HG02571 (cell line): ENCODE data around the gene FAM53C.
"Not testable (repeated sequence)": the region's sequence is repeated elsewhere in the genome, so short reads cannot be mapped to it uniquely, and the experiment has no call there.

Experiments
- ATAC-seq: cut with Tn5 transposase; IDR thresholded peaks from one replicate; pipeline ENCODE4 v1.9.1; 2021; ENCODE audit warnings: mild to moderate bottlenecking, moderate library complexity; ENCODE audit not compliant: unreplicated experiment

FAM53C gene

DNA sequence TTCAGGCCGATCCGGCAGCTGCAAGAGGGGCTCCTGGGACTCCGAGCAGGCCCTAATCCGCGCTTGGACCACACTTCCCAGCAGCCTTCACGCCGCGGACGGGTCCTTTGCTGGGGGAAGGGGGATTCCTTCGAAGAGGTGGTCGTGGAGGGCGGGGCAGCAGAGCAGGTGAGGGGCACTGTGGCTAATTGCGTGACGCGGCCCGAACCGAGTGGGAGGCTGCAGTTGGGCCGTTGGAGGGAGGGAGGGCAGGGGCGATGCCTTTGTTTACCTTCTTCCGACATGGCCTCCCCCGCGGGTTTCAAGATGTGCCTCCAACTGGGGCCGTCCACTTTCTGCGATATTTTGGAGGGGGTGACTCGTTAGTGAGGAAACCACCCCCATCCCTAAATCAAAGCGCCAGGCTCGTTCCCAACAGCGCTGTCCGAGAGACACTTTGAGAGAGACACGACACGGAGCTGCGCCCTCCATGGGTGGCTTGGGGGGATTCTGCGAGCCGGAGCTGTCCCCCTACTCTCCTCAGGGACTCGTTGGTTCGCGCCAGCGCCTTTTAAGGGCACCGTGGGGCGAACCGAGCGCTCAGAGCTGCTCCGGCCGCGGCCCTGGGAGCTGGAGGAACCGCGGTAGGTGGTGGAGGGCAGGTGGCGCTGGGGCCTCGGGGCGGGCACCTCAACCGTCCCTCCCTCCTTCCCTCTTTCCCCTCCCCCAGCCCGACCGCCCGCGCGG, at the start of gene FAM53C:
TSS of gene FAM53C (plus strand) at position 582 of the 726 bp plus-strand sequence. CDS start 3,070 bp downstream, outside the sequence.
- peak; percentile 84 for ATAC-seq

DNA sequence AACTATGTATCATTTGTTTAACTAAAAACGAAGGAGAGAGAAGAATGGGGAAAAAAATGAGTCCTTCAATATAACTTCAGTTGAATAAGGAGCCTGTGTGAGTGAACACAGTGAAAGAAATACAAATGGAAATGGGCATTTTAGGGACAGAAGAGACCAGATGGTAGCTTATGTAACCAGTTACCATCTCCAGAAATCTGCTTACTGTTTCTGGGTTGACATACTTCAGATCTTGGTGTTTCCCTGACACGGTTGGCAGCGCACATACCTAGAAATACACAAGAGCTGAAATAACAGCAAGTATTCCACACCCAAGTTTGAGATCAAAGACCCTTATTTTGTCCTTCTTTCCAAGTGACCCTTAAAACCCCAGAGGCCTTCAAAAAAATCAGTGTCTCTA, 48.8 kb upstream of the FAM53C start:
- ATAC-seq: no peak

DNA sequence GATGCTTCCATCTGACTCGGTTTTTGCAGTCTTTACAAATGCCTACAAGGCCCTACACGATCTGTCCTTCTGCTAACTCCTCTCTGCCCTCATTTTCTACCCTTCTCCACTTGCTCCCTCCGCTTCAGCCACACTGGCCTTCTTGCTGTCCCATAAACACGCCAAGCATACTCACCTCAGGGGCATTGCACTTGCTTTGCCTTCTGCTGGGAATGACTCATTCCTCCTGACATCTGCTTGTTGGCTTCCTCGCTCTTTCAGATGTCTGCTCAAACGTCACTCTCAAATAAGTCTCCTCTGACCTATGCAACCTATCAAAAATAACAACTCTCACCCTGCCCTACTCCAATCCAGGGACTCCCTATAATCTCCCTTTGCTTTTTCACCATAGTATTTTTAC, 34.7 kb upstream of the FAM53C start:
- ATAC-seq: no peak

DNA sequence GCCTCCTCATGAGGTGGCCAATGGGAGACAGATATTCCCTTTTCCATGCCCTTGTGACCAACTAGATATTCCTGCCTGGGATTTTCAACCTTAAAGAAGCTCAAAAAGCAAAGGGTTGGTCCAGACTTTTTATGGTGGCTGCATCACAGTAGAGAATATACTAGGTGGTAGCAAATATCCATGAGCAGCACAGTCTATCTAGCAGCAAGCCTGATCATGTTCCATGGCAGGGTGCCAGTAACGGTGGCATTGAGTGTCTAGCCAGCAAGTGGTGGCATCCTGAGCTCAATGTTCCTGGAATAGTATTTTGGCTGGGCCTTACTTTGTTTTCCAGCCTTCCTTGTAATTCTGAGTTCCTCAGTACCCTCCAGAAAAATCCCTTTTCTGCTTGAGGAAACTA, 32.3 kb upstream of the FAM53C start:
- ATAC-seq: no peak

DNA sequence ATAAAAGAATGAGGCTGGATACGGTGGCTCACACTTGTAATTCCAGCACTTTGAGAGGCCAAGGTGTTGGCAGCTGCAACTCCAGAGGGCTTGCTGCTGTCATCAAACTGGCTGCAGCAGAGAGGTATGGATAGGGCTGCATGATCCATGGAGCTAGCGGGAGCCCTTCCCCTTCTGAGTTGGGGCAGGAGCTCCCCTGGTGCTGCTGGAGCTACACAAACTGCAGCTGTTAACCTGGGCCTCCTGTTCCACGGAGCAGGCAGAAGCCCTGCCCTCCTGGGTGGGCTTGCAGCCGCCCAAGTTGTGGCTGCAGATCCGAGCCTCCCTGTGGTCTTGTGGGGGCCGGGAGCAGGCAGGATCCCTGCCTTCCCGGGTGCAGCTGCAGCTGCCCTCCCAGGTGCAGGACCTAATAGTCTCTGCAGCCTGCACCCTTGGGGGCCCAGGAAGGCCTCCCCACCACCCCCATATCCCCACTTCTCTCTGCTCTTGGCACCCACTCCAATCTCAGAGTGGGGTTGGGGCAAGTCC, 22.3 kb upstream of the FAM53C start:
- no peak for ATAC-seq

DNA sequence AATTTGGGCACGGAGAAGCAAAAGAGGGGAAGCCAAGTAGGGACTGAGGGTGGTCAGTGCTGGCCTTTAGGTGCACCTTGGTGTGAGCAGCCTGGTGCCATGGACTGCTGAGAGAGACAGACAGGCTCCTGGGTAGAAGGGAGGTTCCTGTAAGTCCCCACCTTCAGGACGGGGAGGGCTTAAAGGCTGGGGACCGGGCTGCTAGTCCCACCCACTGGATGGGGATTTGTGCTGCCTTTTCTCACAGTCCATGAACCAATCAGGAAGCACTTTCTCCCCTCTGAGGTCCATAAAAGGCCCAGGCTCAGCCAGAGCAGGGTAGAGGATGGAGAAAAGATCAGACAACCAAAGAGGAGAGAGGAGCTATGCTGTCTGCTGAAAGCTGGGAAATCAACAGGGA, 21.7 kb upstream of the FAM53C start:
- no peak for ATAC-seq

DNA sequence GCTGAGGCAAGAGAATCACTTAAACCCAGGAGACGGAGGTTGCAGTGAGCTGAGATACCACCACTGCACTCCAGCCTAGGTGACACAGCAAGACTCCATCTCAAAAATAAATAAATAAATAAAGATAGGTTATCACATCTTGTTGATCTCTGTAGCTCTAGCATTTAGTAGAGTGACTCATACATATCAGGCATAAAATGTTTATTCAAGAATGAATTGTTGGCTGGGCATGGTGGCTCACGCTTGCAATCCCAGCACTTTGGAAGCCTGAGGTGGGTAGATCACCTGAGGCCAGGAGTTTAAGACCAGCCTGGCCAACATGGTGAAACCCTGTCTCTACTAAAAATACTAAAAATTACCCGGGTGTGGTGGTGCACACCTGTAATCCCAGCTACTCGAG, 19.9 kb upstream of the FAM53C start:
- ATAC-seq: not testable (repeated sequence)

DNA sequence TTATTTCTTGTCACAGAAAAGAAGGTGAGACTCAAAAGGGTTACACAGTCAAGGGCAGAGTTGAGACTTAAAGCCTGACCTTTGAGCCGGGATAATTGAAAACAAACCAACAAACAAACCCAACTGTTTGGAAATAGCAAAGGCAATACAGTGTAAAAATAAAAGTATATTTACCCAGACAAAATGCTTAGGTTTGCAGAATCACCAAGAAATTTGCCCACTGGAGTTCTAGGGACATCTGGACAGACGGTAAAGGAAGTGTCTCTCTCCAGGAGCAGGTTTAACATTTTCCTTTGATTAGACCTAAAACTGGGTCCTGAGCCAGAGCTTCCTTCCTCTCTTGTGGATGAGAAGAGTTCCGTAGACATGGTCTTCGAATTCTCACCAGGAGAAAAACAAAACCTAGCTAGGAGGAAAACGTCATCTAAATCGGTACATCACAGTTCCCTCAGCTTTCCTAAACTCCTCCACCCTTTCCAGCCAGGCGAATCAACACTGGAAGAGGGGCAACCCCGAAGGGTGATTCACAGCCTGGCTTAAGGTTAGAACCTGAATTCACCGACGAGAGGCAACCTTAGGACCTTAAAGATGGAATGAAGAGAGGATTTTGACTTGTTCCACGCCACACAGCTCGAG, 7.1 kb upstream of the FAM53C start:
- ATAC-seq: no peak

DNA sequence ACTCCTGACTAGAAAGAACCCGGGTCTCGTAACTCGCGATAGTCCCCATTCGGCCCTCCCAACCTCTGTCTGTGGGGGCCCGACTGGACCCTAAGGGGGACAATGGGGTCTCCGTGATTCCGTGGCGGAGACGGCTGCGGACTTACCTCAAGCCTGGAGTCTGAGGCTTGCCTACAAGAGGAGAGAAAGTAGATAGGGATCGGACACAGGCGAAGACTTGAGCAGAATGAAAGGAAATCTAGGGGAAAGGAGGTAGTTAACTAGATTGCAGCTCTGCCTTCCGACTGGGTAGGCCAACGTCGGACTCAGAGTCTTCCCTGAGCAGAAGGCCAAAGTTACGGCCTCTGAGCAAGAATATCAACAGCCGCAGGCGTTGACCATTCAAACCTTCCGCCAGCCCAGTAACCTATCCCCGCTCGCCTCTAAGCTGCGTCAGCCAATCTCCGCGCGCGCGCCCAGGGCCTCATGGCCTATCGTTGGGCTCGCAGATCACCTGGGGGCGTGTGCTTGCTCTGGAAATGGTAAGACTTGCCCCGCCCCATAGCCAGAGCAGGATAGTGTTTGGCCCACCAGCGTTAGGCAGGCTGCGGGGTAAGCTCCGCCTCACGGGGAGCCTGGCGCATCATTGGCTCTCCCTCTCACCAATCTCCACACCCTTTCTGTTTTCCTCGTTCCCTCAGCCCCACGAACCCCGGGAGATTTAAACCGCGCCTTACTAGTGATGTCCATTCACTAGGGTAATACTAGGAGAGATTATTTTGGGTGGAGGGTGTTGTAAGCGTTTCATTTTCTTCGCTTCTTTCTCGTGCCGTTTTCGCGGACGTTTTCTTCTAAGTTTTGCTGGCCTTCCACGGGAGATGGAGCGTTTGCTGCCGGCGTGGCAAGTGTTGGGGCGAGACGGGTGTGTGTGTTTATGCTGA, 6.4 kb upstream of the FAM53C start, which contains the start of gene CDC25C:
TSS of gene CDC25C (minus strand) at position 356 of the 920 bp plus-strand sequence. CDS start 624 bp downstream, outside the sequence.
- peak; percentile 99 for ATAC-seq

DNA sequence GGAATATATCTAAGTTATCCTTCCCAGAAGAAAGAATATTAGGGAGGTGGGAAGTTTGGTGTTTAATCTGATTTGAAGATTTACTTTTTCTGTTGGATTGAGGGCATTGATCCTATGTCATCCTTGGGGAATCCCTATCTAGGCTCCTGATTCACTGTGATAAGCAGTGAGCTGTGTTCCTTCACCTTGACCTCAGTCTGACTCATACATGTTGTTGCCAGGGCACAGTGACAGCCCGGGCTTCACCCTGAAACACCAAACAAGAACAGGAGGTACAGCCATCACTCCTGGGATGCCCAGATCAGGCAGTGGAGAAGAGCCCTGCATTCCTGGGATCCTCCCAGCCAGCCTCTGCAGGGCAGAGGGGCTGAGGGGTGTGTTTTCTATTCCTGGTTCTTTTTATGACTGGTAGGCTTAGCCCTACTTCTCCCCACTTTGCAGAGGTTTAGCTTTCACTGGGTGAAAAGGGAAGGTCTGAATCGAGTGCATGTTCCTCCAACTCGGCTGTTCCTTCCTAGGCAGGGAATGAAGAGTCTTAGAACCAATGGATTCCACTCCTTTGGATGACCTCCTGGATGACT, 3.1 kb upstream of the FAM53C start:
- no peak for ATAC-seq

DNA sequence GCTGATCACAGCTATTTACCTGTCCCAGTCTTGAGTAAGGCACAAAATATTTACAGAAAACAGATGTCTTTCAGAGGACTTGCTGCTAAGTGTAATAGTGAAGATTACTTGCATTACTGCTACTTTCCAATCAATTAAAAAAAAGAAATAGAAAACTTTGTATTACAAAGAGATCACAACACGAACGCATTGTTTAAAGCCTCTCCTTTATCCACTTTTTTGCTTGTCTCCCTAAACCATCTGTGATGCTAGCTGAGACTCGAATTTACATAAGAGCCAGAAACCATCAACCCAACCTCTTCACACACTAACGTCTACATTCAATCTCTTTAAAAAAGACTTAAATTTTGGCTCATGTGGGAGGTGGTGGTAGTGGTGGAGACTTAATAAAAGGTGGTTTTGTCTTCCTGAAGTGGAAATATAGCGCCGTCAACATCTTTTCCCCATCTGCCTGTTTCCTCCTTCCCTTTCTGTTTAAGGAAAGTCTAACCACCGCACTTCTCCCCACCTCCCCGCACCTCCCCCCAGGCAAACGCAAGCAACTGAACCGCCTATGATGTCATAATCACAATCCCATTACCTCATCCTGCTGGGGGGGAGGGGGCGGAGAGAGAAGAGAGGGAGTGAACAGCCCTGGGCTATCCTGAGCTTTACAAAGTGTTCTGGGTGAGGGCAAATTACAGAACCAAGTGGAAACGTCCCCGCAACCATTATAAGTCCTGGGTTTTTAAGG, 948 bp upstream of the FAM53C start:
- peak; percentile 24 for ATAC-seq

DNA sequence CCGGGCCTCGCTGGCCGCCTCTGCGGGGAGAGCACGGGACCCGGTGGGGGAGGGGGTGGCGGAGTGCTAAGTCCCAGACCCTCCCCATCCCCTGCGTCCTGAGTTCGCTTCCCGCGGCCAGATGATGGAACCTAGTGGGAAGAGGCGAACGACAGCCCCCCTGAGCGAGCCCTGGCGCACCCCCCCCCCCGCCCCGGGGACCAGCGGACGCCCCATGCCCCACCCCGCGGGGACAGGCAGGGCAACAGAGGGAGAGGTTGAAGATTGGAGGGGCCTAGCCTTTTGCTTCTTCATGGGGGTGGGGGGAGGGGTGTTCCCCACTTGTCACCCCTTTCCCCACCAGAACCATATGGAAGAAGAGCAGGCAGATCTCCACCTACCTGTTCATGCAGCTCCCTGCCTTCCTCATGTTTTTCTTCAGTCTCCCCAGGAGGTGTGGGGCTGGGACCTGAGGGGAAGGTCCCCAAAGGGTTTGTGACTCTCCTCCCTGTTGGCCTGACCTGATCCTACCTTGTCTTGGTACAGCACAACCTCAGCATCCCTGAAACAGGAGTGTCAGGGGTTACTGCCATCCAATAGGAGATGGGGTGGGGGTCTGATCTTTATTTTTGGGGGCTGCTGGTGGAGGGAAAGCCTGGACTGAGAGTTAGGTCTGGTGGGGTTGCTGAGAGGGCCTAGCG, 485 bp downstream of the FAM53C start:
- peak; percentile 16 for ATAC-seq

DNA sequence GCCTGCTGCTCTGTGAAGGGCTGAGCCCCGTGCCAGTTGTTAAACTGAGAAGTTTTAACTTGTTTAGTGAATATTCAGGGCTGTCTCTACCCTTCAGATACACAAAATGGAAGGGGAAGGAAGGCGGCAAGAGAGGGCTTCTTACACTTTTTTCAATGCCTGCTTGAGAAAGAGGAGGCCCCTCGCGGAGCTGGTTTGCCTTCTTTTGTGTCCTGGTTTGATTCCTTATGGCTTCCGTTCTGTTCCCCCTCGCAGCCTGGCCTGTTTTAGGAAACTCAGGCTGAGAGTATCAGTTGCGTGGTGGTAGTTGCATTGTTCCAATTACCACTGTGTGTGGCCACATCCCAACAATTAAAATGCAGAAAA, 1.0 kb downstream of the FAM53C start:
- no peak for ATAC-seq

DNA sequence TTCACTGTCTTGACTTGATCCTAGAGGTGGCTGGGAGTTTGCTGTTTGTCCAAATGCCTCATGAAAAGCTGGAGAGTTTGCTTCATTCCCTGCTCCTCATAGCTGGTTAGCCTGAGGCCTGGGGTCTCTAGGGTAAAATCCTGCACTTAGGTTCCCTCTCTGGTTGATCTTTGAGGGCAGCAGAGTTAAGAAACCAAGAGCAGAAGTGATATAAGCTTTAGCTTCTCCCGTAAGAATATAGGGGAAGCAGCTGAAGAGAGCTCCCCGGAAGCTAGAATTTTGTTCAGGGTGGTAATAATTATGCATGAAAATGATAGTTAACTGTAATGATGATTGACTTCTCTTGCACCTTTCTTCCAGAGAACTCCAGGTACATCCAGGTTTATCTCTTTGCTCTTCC, 1.4 kb downstream of the FAM53C start:
- ATAC-seq: no peak

DNA sequence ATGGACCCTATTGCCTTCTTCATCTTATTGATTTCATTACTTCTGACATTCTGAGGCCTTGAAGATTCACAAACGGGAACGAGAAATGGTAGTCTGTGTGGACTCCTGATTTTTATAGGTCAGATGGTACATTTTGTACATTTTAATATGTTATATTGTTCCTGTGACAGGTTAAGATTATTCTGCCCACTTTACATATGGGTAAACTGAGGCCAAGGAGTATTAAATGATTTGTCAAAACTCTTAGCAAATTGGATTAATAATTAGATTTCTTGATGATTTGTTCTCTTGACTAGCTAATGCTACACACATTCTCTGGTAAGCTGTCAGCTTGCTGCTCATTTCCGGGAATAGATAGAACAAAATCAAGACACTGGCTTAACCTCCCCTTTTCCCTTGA, 1.9 kb downstream of the FAM53C start:
- no peak for ATAC-seq

DNA sequence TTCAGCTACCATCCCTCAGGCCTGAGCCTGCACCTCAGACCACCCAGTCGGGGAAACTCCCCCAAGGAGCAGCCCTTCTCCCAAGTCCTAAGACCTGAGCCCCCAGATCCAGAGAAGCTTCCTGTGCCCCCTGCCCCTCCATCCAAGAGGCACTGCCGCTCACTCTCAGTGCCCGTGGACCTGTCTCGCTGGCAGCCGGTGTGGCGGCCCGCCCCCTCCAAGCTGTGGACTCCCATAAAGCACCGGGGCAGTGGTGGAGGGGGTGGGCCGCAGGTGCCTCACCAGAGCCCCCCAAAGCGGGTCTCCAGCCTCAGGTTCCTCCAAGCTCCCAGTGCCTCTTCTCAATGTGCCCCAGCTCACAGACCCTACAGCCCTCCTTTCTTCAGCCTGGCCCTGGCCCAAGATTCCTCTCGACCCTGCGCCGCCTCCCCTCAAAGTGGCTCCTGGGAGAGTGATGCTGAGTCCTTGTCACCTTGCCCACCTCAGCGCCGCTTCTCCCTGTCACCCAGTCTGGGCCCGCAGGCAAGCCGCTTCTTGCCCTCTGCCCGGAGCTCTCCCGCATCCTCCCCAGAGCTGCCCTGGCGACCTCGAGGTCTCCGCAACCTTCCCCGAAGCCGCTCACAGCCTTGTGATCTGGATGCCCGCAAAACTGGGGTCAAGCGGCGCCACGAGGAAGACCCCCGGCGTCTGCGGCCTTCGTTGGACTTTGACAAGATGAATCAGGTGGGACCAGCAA, 7.0 kb downstream of the FAM53C start:
- no peak for ATAC-seq

DNA sequence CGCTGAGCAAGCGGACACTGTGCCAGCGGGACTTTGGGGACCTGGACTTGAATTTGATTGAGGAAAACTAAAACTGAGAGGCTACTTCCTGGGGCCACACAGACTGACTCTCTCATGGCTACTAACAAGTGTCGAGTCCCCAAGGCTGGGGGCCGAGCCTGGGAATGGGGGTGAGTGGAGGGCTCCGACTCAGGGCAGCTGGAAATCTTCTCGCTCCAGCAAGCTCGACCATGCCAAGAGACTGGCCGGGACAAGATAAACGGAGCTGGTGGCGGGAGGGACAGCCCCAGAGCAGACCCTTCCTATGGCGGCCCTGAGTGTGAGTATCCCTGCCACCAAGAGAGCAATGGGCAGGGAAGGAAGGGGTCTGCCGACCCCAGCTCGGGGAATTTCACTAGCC, 8.8 kb downstream of the FAM53C start:
- no peak for ATAC-seq

DNA sequence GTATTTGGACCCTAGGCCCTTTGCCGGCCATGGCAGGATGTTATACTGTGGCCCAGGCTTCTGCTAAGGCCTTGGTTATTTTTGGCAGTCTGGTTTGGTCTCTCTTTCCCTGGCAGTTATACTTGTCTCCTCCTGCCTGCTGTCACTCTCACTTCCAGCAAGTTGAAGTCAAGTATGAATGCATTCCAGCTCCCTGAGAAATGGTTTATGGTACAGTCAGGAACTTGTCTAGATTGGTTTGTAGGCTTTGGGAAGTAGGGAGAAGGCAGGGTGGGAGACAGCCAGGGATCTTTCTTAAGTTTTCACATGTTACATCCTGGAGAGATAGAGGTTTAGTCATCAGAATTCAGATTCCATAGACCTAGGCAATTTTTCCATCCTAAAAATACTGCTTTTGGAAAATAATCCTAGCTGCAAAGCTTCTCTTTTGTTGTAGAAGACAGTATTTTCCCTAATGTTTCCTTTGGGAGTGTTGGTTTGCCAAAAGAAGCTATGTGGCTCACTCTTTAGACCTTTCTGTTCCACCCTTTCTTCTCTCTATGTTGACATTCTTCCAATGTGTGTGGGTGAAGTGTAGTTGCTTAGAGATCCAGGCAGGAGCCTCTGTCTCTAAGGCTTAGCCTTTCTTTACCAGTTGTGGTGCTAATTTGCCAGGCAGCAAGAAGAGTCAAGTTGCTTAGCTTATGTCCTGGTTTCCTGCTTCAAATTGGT, 11.9 kb downstream of the FAM53C start:
- no peak for ATAC-seq

DNA sequence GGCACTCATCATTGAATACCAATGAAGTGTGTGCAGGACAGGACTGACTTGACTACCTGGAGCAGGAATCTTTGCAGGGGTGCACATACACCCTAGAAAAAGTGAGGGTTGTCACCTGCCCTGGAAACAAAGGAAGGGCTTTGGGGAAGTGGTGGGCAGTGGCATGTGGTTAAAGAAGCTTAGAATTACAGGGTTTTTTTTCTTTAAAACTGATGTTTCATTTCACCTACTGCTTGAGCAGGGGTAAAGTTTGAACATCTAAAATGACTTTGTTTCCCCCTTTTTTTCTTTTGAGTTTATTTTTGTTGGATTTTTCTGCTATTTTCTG, 12.5 kb downstream of the FAM53C start:
- no peak for ATAC-seq
